ENCODE results near the gene TMC1. TPM values are rescaled to one million over a fixed set of nuclear protein-coding genes. Genes with fewer than 3 reads are reported as not detected.

The TMC1 gene
- polyA plus RNA-seq, 2 of the 4 experiments (the other 2 are of a cell fraction): 0.12 to 0.17 TPM

GRCh38 chr9:72772661-72773060 is 251.3 kb downstream of the TMC1 start:
- DNase-seq (ENCODE audit: low read depth in 1 of 2, low spot score in 1 of 2): no peak
- Histone ChIP-seq H3K9me3 (no peaks in the 10 kb centered on the region), H3K4me2 (no peak overlapping the region), H3K4me3 (no peak overlapping the region), H3K27ac (no peak overlapping the region), H3K4me1 (no peaks in the 10 kb centered on the region)
- TF ChIP-seq KDM1A (IDR thresholded peaks at IDR 0.05; ENCODE audit: low read depth) (no peak), TFCP2L1 (CRISPR knock-in tag; IDR thresholded peaks at IDR 0.05) (no peak), HES2 (IDR thresholded peaks at IDR 0.05) (no peak), CBX8 (IDR thresholded peaks at IDR 0.05) (no peak), SMC3 (IDR thresholded peaks at IDR 0.05) (no peak), PHF8 (IDR thresholded peaks at IDR 0.05; ENCODE audit: borderline replicate concordance, low read depth) (no peak), FOSB (CRISPR knock-in tag; IDR thresholded peaks at IDR 0.05) (no peak), HMGXB4 (CRISPR knock-in tag; IDR thresholded peaks at IDR 0.05; ENCODE audit: borderline replicate concordance) (no peak), MAZ (IDR thresholded peaks at IDR 0.05; ENCODE audit: borderline replicate concordance, low read depth, low read length) (no peak), BCL3 (IDR thresholded peaks at IDR 0.05) (no peak), SREBF2 (IDR thresholded peaks at IDR 0.05) (no peak), REST (IDR thresholded peaks at IDR 0.05) (no peak), MYC (IDR thresholded peaks at IDR 0.05; ENCODE audit: borderline replicate concordance, low read length) (no peak), NR3C1 (IDR thresholded peaks at IDR 0.05) (no peak), POLR2A (IDR thresholded peaks at IDR 0.05; ENCODE audit: low read length) (no peak), RFX5 (IDR thresholded peaks at IDR 0.05) (no peak), RARB (CRISPR knock-in tag; IDR thresholded peaks at IDR 0.05) (no peak)
- WGBS (ENCODE audit: missing lambda C conversion rate): 85% methylated on average over 1 of the region's 1 CpG
- no peak for ATAC-seq
- no peak for FAIRE-seq
- ChIA-PET POLR2A (no interaction called here), CTCF (interaction anchor here (1.1 to 1.2 kb wide), 2 partner anchors 9 to 734 kb away, joined by 3 to 4 read pairs; no protein-coding TSS in a partner anchor)

GRCh38 chr9:72773570-72773969 is 252.2 kb downstream of the TMC1 start:
- no peak for FAIRE-seq
- Histone ChIP-seq H3K4me3 (no peak overlapping the region), H3K4me2 (no peak overlapping the region), H3K4me1 (no peaks in the 10 kb centered on the region), H3K9me3 (no peaks in the 10 kb centered on the region), H3K27ac (no peak overlapping the region)
- WGBS (ENCODE audit: missing lambda C conversion rate): 63% methylated on average over 2 of the region's 2 CpGs
- CTCF ChIA-PET: interaction anchor here (0.8 to 1.2 kb wide), 2 partner anchors 10 to 735 kb away, joined by 3 read pairs; no protein-coding TSS in a partner anchor
- ATAC-seq: no peak
- TF ChIP-seq MAFK (IDR thresholded peaks at IDR 0.05; ENCODE audit: partially characterized antibody): peak; percentile 87
- no peak for TF ChIP-seq CTCF (IDR thresholded peaks at IDR 0.05)
- DNase-seq (ENCODE audit: low read depth in 1 of 2, low spot score in 1 of 2): no peak
- POLR2A ChIA-PET: no interaction called here

Measured in A549 (cell line).